ENCODE measurements around the gene GAS2L3.

Gene GAS2L3

GRCh38 chr12:100539202-100539601 is 34.3 kb upstream of the GAS2L3 start:
- no peak for TF ChIP-seq EZH2 (optimal IDR thresholded peaks at IDR 0.05; ENCODE audit: low read depth, low read length)
- H4K20me1 ChIP-seq (ENCODE audit: insufficient read depth, low read length): no peaks in the 10 kb centered on the region
- H3K9ac ChIP-seq (ENCODE audit: low read length): no peak overlapping the region
- no peaks in the 10 kb centered on the region for H3K36me3 ChIP-seq (replicated peaks; ENCODE audit: insufficient read depth, low read length)
- H3K27me3 ChIP-seq (replicated peaks; ENCODE audit: insufficient read depth, low read length): no peaks in the 10 kb centered on the region
- no peak overlapping the region for H3K4me2 ChIP-seq (ENCODE audit: low read depth, low read length)
- no peaks in the 10 kb centered on the region for H3F3A ChIP-seq (ENCODE audit: insufficient read depth, low read length)
- peak; percentile 48 for DNase-seq
- no peak overlapping the region for H3K27ac ChIP-seq (ENCODE audit: low read length)
- no peak overlapping the region for H2AFZ ChIP-seq (ENCODE audit: low read length)
- no peaks in the 10 kb centered on the region for H3K4me1 ChIP-seq (ENCODE audit: low read length)
- H3K79me2 ChIP-seq (ENCODE audit: low read length): no peaks in the 10 kb centered on the region
- H3K9me2 ChIP-seq (replicated peaks; ENCODE audit: insufficient read depth, low read length): no peaks in the 10 kb centered on the region
- no peak overlapping the region for H3K4me3 ChIP-seq (ENCODE audit: low read length)
- H3K9me3 ChIP-seq (replicated peaks; ENCODE audit: insufficient read depth, low read length): no peaks in the 10 kb centered on the region

GRCh38 chr12:100544165-100544564 is 29.3 kb upstream of the GAS2L3 start:
- no peak for DNase-seq
- H3K9ac ChIP-seq (ENCODE audit: low read length): no peak overlapping the region
- H3K9me3 ChIP-seq (replicated peaks; ENCODE audit: insufficient read depth, low read length): no peaks in the 10 kb centered on the region
- H3K9me2 ChIP-seq (replicated peaks; ENCODE audit: insufficient read depth, low read length): no peaks in the 10 kb centered on the region
- no peak for TF ChIP-seq EZH2 (optimal IDR thresholded peaks at IDR 0.05; ENCODE audit: low read depth, low read length)
- TF ChIP-seq EZH2phosphoT487 (IDR thresholded peaks at IDR 0.05; ENCODE audit: low read length): no peak
- TF ChIP-seq CTCF (IDR thresholded peaks at IDR 0.05; ENCODE audit: low read length): no peak
- H2AFZ ChIP-seq (ENCODE audit: low read length): no peak overlapping the region
- H4K20me1 ChIP-seq (ENCODE audit: insufficient read depth, low read length): no peaks in the 10 kb centered on the region
- H3K79me2 ChIP-seq (ENCODE audit: low read length): no peaks in the 10 kb centered on the region
- H3K36me3 ChIP-seq (replicated peaks; ENCODE audit: insufficient read depth, low read length): no peaks in the 10 kb centered on the region
- no peak overlapping the region for H3K4me2 ChIP-seq (ENCODE audit: low read depth, low read length)
- H3K4me3 ChIP-seq (ENCODE audit: low read length): no peak overlapping the region
- no peaks in the 10 kb centered on the region for H3K4me1 ChIP-seq (ENCODE audit: low read length)
- no peaks in the 10 kb centered on the region for H3K27me3 ChIP-seq (replicated peaks; ENCODE audit: insufficient read depth, low read length)
- H3F3A ChIP-seq (ENCODE audit: insufficient read depth, low read length): no peaks in the 10 kb centered on the region
- no peak overlapping the region for H3K27ac ChIP-seq (ENCODE audit: low read length)

- no peaks in the 10 kb centered on the region for H3K79me2 ChIP-seq (ENCODE audit: low read length)
- no peak overlapping the region for H2AFZ ChIP-seq (ENCODE audit: low read length)
- DNase-seq: no peak
- H3K9ac ChIP-seq (ENCODE audit: low read length): no peak overlapping the region
- H3K27ac ChIP-seq (ENCODE audit: low read length): no peak overlapping the region
- H3K4me3 ChIP-seq (ENCODE audit: low read length): no peak overlapping the region
- no peaks in the 10 kb centered on the region for H3K36me3 ChIP-seq (replicated peaks; ENCODE audit: insufficient read depth, low read length)
- no peaks in the 10 kb centered on the region for H3K27me3 ChIP-seq (replicated peaks; ENCODE audit: insufficient read depth, low read length)
- no peaks in the 10 kb centered on the region for H3K9me3 ChIP-seq (replicated peaks; ENCODE audit: insufficient read depth, low read length)
- H3K4me2 ChIP-seq (ENCODE audit: low read depth, low read length): no peak overlapping the region
- no peaks in the 10 kb centered on the region for H3K9me2 ChIP-seq (replicated peaks; ENCODE audit: insufficient read depth, low read length)
- H3K4me1 ChIP-seq (ENCODE audit: low read length): no peaks in the 10 kb centered on the region
- no peaks in the 10 kb centered on the region for H4K20me1 ChIP-seq (ENCODE audit: insufficient read depth, low read length)
- H3F3A ChIP-seq (ENCODE audit: insufficient read depth, low read length): no peaks in the 10 kb centered on the region
- TF ChIP-seq EZH2phosphoT487 (IDR thresholded peaks at IDR 0.05; ENCODE audit: low read length): no peak
- no peak for TF ChIP-seq CTCF (IDR thresholded peaks at IDR 0.05; ENCODE audit: low read length)
- no peak for TF ChIP-seq EZH2 (optimal IDR thresholded peaks at IDR 0.05; ENCODE audit: low read depth, low read length)
Observed at GRCh38 chr12:100545092-100545491, 28.4 kb upstream of the GAS2L3 start.

- no peaks in the 10 kb centered on the region for H3K27me3 ChIP-seq (replicated peaks; ENCODE audit: insufficient read depth, low read length)
- H3K4me2 ChIP-seq (ENCODE audit: low read depth, low read length): no peak overlapping the region
- H3K79me2 ChIP-seq (ENCODE audit: low read length): no peaks in the 10 kb centered on the region
- no peaks in the 10 kb centered on the region for H3K4me1 ChIP-seq (ENCODE audit: low read length)
- DNase-seq: peak; percentile 8
- no peak for TF ChIP-seq CTCF (IDR thresholded peaks at IDR 0.05; ENCODE audit: low read length)
- no peak for TF ChIP-seq EZH2phosphoT487 (IDR thresholded peaks at IDR 0.05; ENCODE audit: low read length)
- TF ChIP-seq EZH2 (optimal IDR thresholded peaks at IDR 0.05; ENCODE audit: low read depth, low read length): no peak
- H3K9ac ChIP-seq (ENCODE audit: low read length): no peak overlapping the region
- H4K20me1 ChIP-seq (ENCODE audit: insufficient read depth, low read length): no peaks in the 10 kb centered on the region
- no peaks in the 10 kb centered on the region for H3K9me3 ChIP-seq (replicated peaks; ENCODE audit: insufficient read depth, low read length)
- no peak overlapping the region for H3K4me3 ChIP-seq (ENCODE audit: low read length)
- H3K36me3 ChIP-seq (replicated peaks; ENCODE audit: insufficient read depth, low read length): no peaks in the 10 kb centered on the region
- H3K27ac ChIP-seq (ENCODE audit: low read length): no peak overlapping the region
- H2AFZ ChIP-seq (ENCODE audit: low read length): no peak overlapping the region
- no peaks in the 10 kb centered on the region for H3K9me2 ChIP-seq (replicated peaks; ENCODE audit: insufficient read depth, low read length)
- no peaks in the 10 kb centered on the region for H3F3A ChIP-seq (ENCODE audit: insufficient read depth, low read length)
Observed at GRCh38 chr12:100553936-100554335, 19.5 kb upstream of the GAS2L3 start.
